ENCODE data around the gene F11R.

The F11R gene

GRCh38 chr1:161020509-161021164, at the start of gene F11R (continued):
- 0 out of 2 replicates have a peak, but pooled peaks have one; percentile 46 for TF ChIP-seq ZNF639 (tag by site-specific recombination; IDR thresholded peaks at IDR 0.05)
- TF ChIP-seq ZNF791 (tag by site-specific recombination; IDR thresholded peaks at IDR 0.05): no peak
- TF ChIP-seq ZNF692 (tag by site-specific recombination; IDR thresholded peaks at IDR 0.05): 0 out of 2 replicates have a peak, but pooled peaks have one; percentile 17
- TF ChIP-seq ZNF138 (tag by site-specific recombination; IDR thresholded peaks at IDR 0.05; ENCODE audit: borderline replicate concordance): no peak
- no peak for TF ChIP-seq MZF1 (tag by site-specific recombination; IDR thresholded peaks at IDR 0.05; ENCODE audit: borderline replicate concordance)
- peak; percentile 17; the same call in 1 of the 2 replicates for TF ChIP-seq TSHZ1 (tag by site-specific recombination; IDR thresholded peaks at IDR 0.05; ENCODE audit: borderline replicate concordance)
- TF ChIP-seq ZNF555 (tag by site-specific recombination; conservative IDR thresholded peaks at IDR 0.05): no peak
- TF ChIP-seq ZNF350 (tag by site-specific recombination; IDR thresholded peaks at IDR 0.05): no peak
- TF ChIP-seq PRDM10 (tag by site-specific recombination; IDR thresholded peaks at IDR 0.05): peak; percentile 87
- TF ChIP-seq ZSCAN30 (tag by site-specific recombination; IDR thresholded peaks at IDR 0.05): no peak
- no peak for TF ChIP-seq ZNF292 (tag by site-specific recombination; IDR thresholded peaks at IDR 0.05; ENCODE audit: borderline replicate concordance, low read depth)
- TF ChIP-seq KLF9 (tag by site-specific recombination; IDR thresholded peaks at IDR 0.05; ENCODE audit: low read depth): peak; percentile 78
- peak; percentile 15; the same call in 1 of the 2 replicates for TF ChIP-seq IKZF3 (tag by site-specific recombination; IDR thresholded peaks at IDR 0.05)
- peak; percentile 44; the same call in 1 of the 2 replicates for TF ChIP-seq ZSCAN4 (tag by site-specific recombination; IDR thresholded peaks at IDR 0.05)
- TF ChIP-seq SP7 (tag by site-specific recombination; IDR thresholded peaks at IDR 0.05): peak; percentile 20; the same call in 1 of the 2 replicates
- no peak; the same call in none of the 2 replicates for TF ChIP-seq ZNF341 (tag by site-specific recombination; IDR thresholded peaks at IDR 0.05; ENCODE audit: low read depth)
- peak; percentile 71; the same call in 1 of the 2 replicates for TF ChIP-seq KLF16 (tag by site-specific recombination; IDR thresholded peaks at IDR 0.05)
- no peak for TF ChIP-seq REPIN1 (tag by site-specific recombination; IDR thresholded peaks at IDR 0.05; ENCODE audit: low read depth)
- TF ChIP-seq ELK4 (IDR thresholded peaks at IDR 0.05; ENCODE audit: borderline replicate concordance, low read depth, low read length): no peak
- no peak for TF ChIP-seq ZNF530 (tag by site-specific recombination; IDR thresholded peaks at IDR 0.05; ENCODE audit: low read depth)
- no peak for TF ChIP-seq ZNF645 (tag by site-specific recombination; IDR thresholded peaks at IDR 0.05)
- peak; percentile 58 for TF ChIP-seq GLIS1 (tag by site-specific recombination; IDR thresholded peaks at IDR 0.05)
- no peak for TF ChIP-seq YY2 (tag by site-specific recombination; IDR thresholded peaks at IDR 0.05)
- TF ChIP-seq FEZF1 (tag by site-specific recombination; IDR thresholded peaks at IDR 0.05): no peak
- no peak for TF ChIP-seq ZNF707 (tag by site-specific recombination; IDR thresholded peaks at IDR 0.05)
